ENCODE measurements around the gene FOXF1. TPM values are rescaled to one million over a fixed set of nuclear protein-coding genes. Genes with fewer than 3 reads are reported as not detected.

FOXF1 gene
- total RNA-seq, 1 experiment from 2014 or later: not detected

- DNase-seq (ENCODE audit: low spot score): no peak
Measured at GRCh38 chr16:86492961-86493629, 17.2 kb upstream of the FOXF1 start.

- DNase-seq (ENCODE audit: low spot score): no peak
Measured at GRCh38 chr16:86494039-86494564, 16.2 kb upstream of the FOXF1 start.

- DNase-seq (ENCODE audit: low spot score): no peak
Measured at GRCh38 chr16:86494565-86495356, 15.6 kb upstream of the FOXF1 start.

- no peak for DNase-seq (ENCODE audit: low spot score)
Measured at GRCh38 chr16:86495357-86495701, 15.0 kb upstream of the FOXF1 start.

GRCh38 chr16:86495756-86496261 lies 14.5 kb upstream of the FOXF1 start:
- no peak for DNase-seq (ENCODE audit: low spot score)

GRCh38 chr16:86496262-86496928 lies 13.9 kb upstream of the FOXF1 start:
- no peak for DNase-seq (ENCODE audit: low spot score)

GRCh38 chr16:86496929-86497461 lies 13.3 kb upstream of the FOXF1 start:
- DNase-seq (ENCODE audit: low spot score): no peak

GRCh38 chr16:86497551-86498021 lies 12.7 kb upstream of the FOXF1 start:
- no peak for DNase-seq (ENCODE audit: low spot score)

- no peak for DNase-seq (ENCODE audit: low spot score)
Measured at GRCh38 chr16:86498155-86498670, 12.1 kb upstream of the FOXF1 start.

GRCh38 chr16:86498671-86499439 lies 11.5 kb upstream of the FOXF1 start:
- no peak for DNase-seq (ENCODE audit: low spot score)

- DNase-seq (ENCODE audit: low spot score): no peak
Measured at GRCh38 chr16:86499440-86499786, 10.9 kb upstream of the FOXF1 start.

- DNase-seq (ENCODE audit: low spot score): no peak
Measured at GRCh38 chr16:86499889-86500707, 10.2 kb upstream of the FOXF1 start.

GRCh38 chr16:86500708-86501510 lies 9.4 kb upstream of the FOXF1 start:
- DNase-seq (ENCODE audit: low spot score): no peak

GRCh38 chr16:86501989-86502855 lies 8.1 kb upstream of the FOXF1 start:
- DNase-seq (ENCODE audit: low spot score): no peak

- DNase-seq (ENCODE audit: low spot score): no peak
Measured at GRCh38 chr16:86502856-86503748, 7.2 kb upstream of the FOXF1 start.

- no peak for DNase-seq (ENCODE audit: low spot score)
Measured at GRCh38 chr16:86503830-86504229, 6.5 kb upstream of the FOXF1 start.
